ENCODE results near the gene GOLGA6L10. TPM values are rescaled to one million over a fixed set of nuclear protein-coding genes. Genes with fewer than 3 reads are reported as not detected.
"Not testable (repeated sequence)": the region's sequence is repeated elsewhere in the genome, so short reads cannot be mapped to it uniquely, and the experiment has no call there.

The GOLGA6L10 gene
- total RNA-seq, 1 donor from 2014 or later = 1.3 TPM

GRCh38 chr15:82344421-82344820 is 4.9 kb downstream of the GOLGA6L10 start:
- not testable (repeated sequence) for DNase-seq (ENCODE audit: extremely low read depth, low read depth, low spot score)

DNA sequence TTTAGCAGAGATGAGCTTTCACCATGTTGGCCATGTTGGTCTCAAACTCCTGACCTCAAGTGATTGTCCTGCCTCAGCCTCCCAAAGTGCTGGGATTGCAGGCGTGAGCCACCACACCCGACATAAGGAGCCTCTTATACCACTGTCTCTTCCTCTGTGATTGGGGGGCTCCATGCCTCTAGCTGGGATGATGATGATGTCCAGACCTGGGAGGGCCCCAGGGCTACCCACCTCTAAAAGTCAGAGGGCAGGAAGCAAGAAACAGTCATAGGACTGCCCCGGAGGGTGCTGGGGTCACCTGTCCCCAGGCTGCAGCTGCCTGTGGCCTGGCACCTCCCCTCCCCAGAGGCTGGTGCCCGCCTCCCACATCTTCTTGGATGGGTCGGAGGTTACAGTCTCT is 5.4 kb downstream of the GOLGA6L10 start:
- not testable (repeated sequence) for DNase-seq (ENCODE audit: extremely low read depth, low read depth, low spot score)

- DNase-seq (ENCODE audit: extremely low read depth, low read depth, low spot score) = not testable (repeated sequence)
These were observed 6.5 kb downstream of the GOLGA6L10 start for GRCh38 chr15:82342632-82343374.

DNA sequence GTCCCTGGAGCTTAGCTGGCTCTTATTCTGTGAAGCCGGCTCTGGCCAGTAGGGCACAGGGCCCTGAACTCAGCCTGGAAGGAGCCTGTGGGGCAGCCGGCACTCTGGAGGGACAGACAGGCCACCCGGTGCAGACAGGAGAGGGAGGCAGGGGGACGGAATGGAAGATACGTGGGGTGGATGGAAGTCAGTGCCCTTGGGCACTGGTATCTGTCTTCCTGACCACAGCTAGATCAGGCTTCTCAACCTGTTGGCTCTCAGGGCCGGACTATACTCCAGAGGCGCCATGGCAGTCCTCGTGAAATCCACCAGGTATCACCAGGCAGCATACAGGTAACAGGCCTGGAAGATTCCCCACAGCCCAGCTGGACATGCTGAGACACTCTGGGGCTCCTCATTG is 10.7 kb downstream of the GOLGA6L10 start:
- not testable (repeated sequence) for DNase-seq (ENCODE audit: extremely low read depth, low read depth, low spot score)

GRCh38 chr15:82338053-82338452 is 11.2 kb downstream of the GOLGA6L10 start:
- DNase-seq (ENCODE audit: extremely low read depth, low read depth, low spot score) = not testable (repeated sequence)

DNA sequence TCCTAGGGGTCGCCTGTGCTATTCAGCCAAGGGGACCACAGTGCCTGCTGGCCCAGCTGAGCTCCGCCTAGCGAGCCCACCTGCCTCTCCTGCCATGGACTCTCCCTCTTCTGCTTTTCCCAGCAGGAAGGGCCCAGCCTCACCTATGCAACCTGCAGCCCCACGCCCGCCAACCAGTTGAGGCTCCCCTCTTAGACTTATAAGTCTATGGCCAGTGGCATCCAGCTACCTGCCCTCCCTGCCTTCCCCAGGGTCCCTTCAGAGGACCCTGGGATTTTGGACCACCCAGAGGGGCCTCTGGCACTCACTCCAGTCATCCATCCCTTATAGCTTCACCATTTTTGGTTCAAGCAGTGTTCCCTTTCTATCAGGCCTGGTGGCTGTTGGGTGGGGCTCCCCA is 12.2 kb downstream of the GOLGA6L10 start:
- DNase-seq (ENCODE audit: extremely low read depth, low read depth, low spot score) = not testable (repeated sequence)

DNA sequence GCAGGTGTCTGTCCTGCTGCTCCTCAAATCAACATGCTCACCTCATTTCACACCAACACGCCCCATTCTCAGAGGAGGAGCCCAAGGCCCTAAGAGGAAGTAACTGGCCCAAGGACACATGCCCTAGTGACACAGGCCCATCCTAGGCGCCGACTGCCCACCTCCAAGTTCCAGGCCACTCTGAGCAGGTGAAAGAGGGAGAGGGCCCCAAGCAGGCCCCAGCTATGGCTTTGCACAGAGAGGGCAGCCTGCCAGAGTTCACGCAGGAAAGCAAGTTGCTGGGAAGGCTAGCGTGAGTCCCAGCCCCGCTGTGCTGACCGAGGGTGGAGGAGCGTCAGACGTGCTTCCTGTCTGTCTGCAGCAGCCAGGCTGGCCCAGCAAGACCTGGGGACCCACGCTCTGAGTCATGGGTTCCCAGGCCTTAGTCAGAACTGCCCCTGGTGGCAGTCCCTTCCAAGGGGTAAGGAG is 13.1 kb downstream of the GOLGA6L10 start:
- not testable (repeated sequence) for DNase-seq (ENCODE audit: extremely low read depth, low read depth, low spot score)

DNA sequence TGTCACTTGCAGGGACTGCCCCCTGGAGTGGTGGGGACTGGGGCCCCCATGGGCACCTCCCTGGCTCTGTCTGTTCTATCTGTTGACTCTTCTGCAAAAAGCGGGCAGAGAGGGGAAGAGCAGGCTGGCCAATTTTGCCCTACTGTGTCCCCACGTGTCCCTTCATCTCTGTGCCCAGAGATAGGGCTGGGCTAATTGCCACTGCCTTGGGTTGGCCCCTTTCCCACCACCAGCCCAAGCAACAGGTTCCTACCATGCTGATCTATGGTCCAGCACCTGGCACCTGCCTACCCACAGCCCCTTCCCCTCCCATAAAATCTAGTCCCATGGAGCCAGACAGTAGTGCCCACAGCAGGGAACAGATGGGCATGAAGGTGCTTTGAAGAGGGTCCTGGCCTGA is 14.3 kb downstream of the GOLGA6L10 start:
- not testable (repeated sequence) for DNase-seq (ENCODE audit: extremely low read depth, low read depth, low spot score)

DNA sequence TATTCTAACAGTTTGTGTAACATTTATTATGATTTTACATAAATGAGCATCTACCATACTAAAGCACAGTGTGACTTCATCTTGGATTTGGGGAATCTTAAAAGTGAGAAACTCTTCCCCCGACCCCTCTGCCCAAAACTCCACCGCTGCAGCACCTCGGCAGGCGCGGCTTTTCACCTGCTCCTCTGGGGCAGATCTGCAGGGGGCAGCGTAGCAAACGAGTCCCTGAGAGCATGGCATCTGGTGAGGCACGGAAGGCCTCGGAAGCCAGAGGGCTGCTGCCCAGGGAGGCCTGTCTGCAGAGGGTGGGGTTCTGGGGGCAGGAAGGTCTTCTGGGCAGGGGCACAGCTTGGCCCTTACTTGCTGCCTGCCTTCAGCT is 14.7 kb downstream of the GOLGA6L10 start:
- not testable (repeated sequence) for DNase-seq (ENCODE audit: extremely low read depth, low read depth, low spot score)

DNA sequence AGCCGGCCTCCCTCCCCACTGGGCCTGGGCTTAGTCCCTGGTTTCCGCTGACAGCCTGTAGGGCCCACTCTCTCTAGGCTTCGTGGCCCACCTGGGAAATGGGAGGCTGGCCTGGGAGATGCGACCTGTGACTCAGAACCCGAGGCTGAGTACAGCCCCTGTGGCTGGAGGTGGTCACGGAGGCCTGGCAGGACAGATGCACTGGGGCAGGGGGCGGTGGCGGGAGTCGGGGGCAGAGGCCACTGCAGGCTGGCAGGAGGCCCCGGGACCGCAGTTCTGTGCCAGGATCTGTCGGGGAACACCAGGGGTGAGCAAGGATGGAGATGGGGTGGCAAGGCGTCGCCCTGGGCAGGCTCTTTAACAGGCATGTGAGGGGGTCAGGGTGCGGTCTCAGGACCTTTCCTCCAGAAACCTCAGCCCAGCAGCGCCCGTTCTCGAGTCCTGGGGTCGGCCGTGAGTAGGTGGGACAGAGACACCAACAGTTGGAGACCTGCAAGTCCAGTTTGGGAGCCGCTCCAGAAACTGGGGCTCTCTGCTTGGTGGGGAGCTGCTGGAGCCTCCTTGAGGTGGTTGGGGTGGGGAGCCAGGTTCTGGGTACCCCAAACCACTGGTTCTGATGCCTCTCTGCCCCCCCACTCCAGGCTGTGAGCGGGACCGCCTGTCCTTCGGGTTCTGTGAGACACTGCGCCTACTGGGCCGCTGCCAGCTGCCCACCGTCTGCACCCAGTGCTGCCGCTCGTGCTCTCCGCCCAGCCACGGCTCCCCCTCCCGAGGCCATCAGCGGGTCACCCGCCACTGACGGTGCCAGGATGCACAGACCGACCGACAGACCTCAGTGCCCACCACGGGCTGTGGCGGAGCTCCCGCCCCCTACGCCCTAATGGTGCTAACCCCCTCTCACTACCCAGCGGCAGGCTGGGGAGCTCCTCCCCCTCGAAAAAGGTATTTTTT is 15.4 kb downstream of the GOLGA6L10 start:
- DNase-seq (ENCODE audit: extremely low read depth, low read depth, low spot score) = not testable (repeated sequence)

DNA sequence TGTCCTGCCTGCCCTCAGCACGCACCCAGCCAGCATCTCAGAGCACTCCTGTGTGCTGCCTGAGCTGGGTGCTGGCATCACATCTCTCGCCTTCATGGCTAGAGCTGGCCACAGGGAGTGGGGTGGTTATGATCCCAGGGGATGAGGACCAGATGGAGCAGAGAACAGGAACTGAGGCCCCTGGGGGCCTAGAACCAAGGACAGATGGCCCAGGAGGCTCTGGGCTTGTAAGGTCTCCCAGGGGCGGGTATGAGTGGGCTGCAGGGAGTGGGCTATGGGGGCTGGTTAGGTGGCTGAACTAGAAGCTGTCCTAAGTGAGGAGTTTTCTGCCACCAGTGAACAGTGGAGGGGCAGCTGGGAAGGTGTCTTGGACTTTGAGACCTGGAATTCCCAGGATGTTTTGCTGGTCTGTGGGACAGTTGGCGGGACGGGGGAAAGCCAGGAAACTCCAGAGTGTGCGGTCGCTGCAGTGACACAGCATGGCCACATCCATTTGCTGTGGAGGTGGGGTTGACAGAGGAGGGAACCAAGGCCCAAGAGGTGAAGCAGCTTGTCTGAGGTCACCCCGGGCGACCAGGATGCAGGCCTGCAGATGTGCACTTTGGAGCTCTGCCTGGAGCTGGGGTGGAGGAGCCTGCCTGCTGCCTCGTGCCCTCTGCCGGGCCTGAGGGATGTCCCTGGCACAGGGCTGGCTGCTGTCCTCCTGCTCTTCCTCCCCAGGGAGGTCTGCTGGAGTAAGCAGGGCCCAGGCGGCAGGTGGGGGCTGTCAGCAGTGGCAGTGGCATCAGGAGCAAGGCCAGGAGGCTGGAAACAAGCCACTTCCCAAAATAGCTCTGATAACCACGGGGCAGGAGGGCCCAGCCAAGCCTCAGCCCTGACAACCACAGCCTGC is 16.3 kb downstream of the GOLGA6L10 start:
- not testable (repeated sequence) for DNase-seq (ENCODE audit: extremely low read depth, low read depth, low spot score)

DNA sequence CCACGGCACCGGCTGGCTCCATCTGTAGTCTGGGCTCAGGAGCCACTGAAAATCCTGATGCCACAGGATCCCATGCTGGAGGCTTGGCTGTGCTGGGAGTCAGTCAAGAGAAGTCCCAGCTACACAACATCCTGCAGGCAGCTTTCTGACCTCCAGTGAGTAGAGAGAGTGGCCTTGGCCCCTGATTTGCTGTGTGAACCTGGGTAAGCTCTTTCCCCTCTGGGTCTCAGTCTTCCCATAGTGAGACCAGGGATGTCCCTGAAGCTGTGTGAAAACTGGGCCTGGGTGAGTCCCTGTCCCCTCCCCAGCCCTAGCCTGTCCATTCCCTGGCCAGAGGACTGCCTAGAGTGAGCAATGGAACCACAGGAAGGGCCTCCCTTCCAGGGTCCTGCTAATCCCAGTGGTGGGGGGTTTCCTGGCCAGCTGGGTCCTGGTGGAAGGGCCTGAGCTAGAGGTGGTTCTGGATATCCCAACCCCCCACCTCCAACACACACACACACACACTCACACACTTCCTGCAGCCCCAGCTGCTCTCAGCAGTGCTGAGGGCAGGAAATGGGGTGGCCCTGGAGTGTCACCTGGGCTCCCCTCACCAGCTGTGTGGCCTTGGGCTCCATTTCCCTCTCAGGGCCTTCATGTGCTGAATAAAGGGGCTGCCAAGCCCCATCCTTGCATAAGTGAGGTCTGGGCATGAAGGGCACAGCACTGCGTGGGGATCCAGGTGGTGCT is 17.5 kb downstream of the GOLGA6L10 start:
- DNase-seq (ENCODE audit: extremely low read depth, low read depth, low spot score) = not testable (repeated sequence)

GRCh38 chr15:82330921-82331320 is 18.4 kb downstream of the GOLGA6L10 start:
- DNase-seq (ENCODE audit: extremely low read depth, low read depth, low spot score) = not testable (repeated sequence)

GRCh38 chr15:82329039-82329438 is 20.2 kb downstream of the GOLGA6L10 start:
- DNase-seq (ENCODE audit: extremely low read depth, low read depth, low spot score) = not testable (repeated sequence)

DNA sequence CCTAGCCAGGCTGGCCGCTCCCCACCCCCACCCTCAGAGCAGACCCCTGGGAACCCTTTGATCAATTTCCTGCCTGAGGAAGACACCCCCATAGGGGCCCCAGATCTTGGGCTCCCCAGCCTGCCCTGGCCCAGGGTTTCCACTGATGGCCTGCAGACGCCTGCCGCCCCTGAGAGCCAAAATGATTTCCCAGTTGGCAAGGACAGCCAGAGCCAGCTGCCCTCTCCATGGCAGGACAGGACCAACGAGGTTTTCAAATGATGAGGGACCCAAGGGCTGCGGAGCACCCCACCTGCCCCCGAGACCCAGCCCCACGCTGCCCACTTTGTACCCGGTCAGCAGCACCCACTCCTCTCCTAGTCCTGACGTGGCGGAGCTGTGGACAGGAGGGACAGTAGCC is 21.9 kb downstream of the GOLGA6L10 start:
- not testable (repeated sequence) for DNase-seq (ENCODE audit: extremely low read depth, low read depth, low spot score)

- not testable (repeated sequence) for DNase-seq (ENCODE audit: extremely low read depth, low read depth, low spot score)
These were observed 22.4 kb downstream of the GOLGA6L10 start for GRCh38 chr15:82326896-82327295.

DNA sequence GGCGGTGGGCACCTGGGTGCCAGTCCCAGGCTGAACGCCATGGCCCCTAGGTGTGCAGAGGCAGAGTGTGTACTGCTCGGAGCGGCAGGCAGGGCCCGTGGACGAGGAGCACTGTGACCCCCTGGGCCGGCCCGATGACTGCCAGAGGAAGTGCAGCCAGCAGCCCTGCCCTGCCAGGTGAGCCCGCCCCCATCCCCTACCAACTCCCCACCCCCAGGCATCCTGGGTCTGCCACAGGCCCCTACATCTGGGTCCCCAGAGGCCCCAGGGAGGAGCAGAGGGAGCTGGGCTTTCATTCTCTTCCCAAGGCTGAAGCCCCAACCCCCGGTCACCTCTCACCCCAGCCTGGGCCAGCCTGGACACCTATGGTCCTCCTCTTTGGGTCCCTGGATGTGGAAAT is 23.6 kb downstream of the GOLGA6L10 start:
- DNase-seq (ENCODE audit: extremely low read depth, low read depth, low spot score) = not testable (repeated sequence)

DNA sequence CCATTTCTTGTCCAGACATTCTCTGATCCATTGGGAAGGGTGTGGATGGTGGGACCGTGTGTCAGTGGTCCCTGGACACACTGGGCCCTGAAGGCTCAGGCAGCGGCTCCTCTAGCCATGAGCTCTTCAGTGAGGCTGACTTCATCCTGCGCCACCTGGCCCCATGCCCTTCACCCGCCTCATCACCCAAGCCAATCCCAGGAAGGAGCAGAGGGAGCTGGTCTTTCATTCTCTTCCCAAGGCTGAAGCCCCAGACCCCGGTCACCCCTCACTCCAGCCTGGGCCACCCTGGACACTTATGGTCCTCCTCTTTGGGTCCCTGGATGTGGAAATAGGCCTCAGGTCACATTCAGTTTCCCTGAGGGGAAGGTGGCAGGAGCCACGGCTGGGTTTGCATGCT is 24.4 kb downstream of the GOLGA6L10 start:
- not testable (repeated sequence) for DNase-seq (ENCODE audit: extremely low read depth, low read depth, low spot score)

GRCh38 chr15:82322488-82322887 is 26.8 kb downstream of the GOLGA6L10 start:
- DNase-seq (ENCODE audit: extremely low read depth, low read depth, low spot score) = not testable (repeated sequence)

- DNase-seq (ENCODE audit: extremely low read depth, low read depth, low spot score) = not testable (repeated sequence)
These were observed 28.4 kb downstream of the GOLGA6L10 start for GRCh38 chr15:82320861-82321260.

Measured in glomerular endothelial cell (primary cell).